ENCODE data around the gene TRIM44. TPM values are rescaled to one million over a fixed set of nuclear protein-coding genes. Genes with fewer than 3 reads are reported as not detected.

TRIM44 gene
- polyA plus RNA-seq, 1 donor (not counting 4 experiments of a cell fraction or from before 2014, with no cell fraction given) = 48.3 TPM

DNA sequence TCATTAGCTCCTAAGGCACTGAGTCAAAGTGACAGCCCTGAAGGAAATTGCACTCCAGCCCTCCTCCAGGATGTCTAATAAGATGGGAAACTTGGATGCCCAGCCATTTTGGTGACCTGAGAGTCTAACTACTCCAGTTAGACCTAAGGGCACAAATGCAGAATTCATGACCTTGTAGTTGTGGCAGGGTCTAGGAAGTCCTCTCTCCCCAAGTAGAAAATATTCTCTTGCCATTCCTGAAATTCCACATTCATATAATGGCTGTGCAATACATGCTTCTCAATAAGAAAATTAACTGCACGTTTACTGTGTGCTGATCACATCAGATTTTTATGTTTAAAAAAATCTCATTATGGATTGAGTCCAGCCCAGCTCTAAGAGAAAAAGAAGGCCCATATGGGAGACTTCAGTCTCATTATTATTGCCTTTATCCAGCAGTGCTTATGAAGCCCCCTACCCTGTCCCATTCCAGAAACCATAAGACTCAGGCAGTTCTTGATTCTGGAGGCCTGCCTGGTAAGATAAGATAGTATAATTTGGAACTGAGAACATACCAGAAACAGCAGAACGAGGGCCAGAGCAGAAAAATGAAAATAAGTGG lies 147.6 kb downstream of the TRIM44 start:
- DNase-seq (ENCODE audit: low read depth, low spot score) (no peak), FAIRE-seq (no peak)
- dilution Hi-C loops (cut with MboI; ENCODE audit: extremely low pct_ligation_motif_present, low sequenced_read_pairs) = loop anchor here (25.0 kb wide), 1 partner anchor 198 kb away; the partner anchor contains the start of gene FJX1
- Histone ChIP-seq H3K79me2 (ENCODE audit: control insufficient read depth, insufficient read depth, low read length) (no peaks in the 10 kb centered on the region), H3K9ac (ENCODE audit: control insufficient read depth, extremely low read depth, insufficient read depth, low read length) (no peak overlapping the region), H3K27me3 (ENCODE audit: control insufficient read depth, extremely low read depth, insufficient read depth, low read length) (no peaks in the 10 kb centered on the region), H3K27ac (ENCODE audit: control insufficient read depth, insufficient read depth, low read length) (no peak overlapping the region), H3K9me3 (ENCODE audit: control insufficient read depth, low read depth, low read length) (no peaks in the 10 kb centered on the region), H3K36me3 (ENCODE audit: control insufficient read depth in 2 of 2, extremely low read depth in 1 of 2, insufficient read depth in 2 of 2, low read length in 2 of 2) (peaks cover 3 to 11% of the 10 kb centered on the region in 2 experiments), H2AFZ (ENCODE audit: control insufficient read depth, low read length) (no peak overlapping the region), H3K4me1 (ENCODE audit: control insufficient read depth, extremely low read depth, insufficient read depth, low read length) (peaks cover 17% of the 10 kb centered on the region), H3K9me1 (ENCODE audit: control insufficient read depth, extremely low read depth, insufficient read depth, low read length) (no peaks in the 10 kb centered on the region), H4K20me1 (ENCODE audit: control insufficient read depth, extremely low read depth, insufficient read depth, low read length) (no peaks in the 10 kb centered on the region), H3K4me2 (ENCODE audit: control insufficient read depth, extremely low read depth, insufficient read depth, low read depth, low read length) (no peak overlapping the region), H3K4me3 (ENCODE audit: control insufficient read depth in 2 of 3, extremely low read depth in 1 of 3, insufficient read depth in 2 of 3, low read depth in 1 of 3, low read length in 3 of 3) (no peak overlapping the region)
- TF ChIP-seq, protein P1, sequence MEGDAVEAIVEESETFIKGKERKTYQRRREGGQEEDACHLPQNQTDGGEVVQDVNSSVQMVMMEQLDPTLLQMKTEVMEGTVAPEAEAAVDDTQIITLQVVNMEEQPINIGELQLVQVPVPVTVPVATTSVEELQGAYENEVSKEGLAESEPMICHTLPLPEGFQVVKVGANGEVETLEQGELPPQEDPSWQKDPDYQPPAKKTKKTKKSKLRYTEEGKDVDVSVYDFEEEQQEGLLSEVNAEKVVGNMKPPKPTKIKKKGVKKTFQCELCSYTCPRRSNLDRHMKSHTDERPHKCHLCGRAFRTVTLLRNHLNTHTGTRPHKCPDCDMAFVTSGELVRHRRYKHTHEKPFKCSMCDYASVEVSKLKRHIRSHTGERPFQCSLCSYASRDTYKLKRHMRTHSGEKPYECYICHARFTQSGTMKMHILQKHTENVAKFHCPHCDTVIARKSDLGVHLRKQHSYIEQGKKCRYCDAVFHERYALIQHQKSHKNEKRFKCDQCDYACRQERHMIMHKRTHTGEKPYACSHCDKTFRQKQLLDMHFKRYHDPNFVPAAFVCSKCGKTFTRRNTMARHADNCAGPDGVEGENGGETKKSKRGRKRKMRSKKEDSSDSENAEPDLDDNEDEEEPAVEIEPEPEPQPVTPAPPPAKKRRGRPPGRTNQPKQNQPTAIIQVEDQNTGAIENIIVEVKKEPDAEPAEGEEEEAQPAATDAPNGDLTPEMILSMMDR (optimal IDR thresholded peaks at IDR 0.05 in 1 of 3, IDR thresholded peaks at IDR 0.05 in 1 of 3, conservative IDR thresholded peaks at IDR 0.05 in 1 of 3; ENCODE audit: extremely low read depth in 1 of 3, insufficient read depth in 2 of 3, low read length in 3 of 3) = no peak
- no peak for TF ChIP-seq EZH2 (IDR thresholded peaks at IDR 0.05; ENCODE audit: low read length)

DNA sequence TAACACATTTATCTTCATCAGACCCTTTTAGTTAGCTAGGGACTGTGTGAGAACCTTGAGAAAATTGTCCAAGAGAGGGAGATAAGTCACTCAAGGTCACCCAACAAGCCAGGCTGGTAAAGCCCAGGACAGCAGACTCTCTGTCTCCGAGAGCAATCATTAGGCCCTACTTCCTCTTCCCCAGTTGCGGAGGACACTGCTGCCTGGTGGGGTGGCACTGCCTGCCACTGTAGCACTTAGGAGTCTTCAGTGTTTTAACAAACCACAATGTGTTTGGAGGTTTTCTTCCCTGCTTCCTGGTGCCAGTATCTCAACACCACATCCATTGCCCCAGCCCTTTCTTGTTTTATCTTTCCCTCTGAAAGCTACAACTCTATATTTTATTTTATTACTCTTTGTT lies 149.2 kb downstream of the TRIM44 start:
- DNase-seq (ENCODE audit: low read depth, low spot score) (no peak), FAIRE-seq (no peak)
- Histone ChIP-seq H3K9me1 (ENCODE audit: control insufficient read depth, extremely low read depth, insufficient read depth, low read length) (no peaks in the 10 kb centered on the region), H3K36me3 (ENCODE audit: control insufficient read depth in 2 of 2, extremely low read depth in 1 of 2, insufficient read depth in 2 of 2, low read length in 2 of 2) (peaks cover 0 to 7% of the 10 kb centered on the region in 2 experiments), H3K27me3 (ENCODE audit: control insufficient read depth, extremely low read depth, insufficient read depth, low read length) (no peaks in the 10 kb centered on the region), H3K27ac (ENCODE audit: control insufficient read depth, insufficient read depth, low read length) (no peak overlapping the region), H4K20me1 (ENCODE audit: control insufficient read depth, extremely low read depth, insufficient read depth, low read length) (no peaks in the 10 kb centered on the region), H2AFZ (ENCODE audit: control insufficient read depth, low read length) (no peak overlapping the region), H3K4me3 (ENCODE audit: control insufficient read depth in 2 of 3, extremely low read depth in 1 of 3, insufficient read depth in 2 of 3, low read depth in 1 of 3, low read length in 3 of 3) (no peak overlapping the region), H3K79me2 (ENCODE audit: control insufficient read depth, insufficient read depth, low read length) (no peaks in the 10 kb centered on the region), H3K9me3 (ENCODE audit: control insufficient read depth, low read depth, low read length) (no peaks in the 10 kb centered on the region), H3K9ac (ENCODE audit: control insufficient read depth, extremely low read depth, insufficient read depth, low read length) (no peak overlapping the region), H3K4me1 (ENCODE audit: control insufficient read depth, extremely low read depth, insufficient read depth, low read length) (peaks cover 14% of the 10 kb centered on the region), H3K4me2 (ENCODE audit: control insufficient read depth, extremely low read depth, insufficient read depth, low read depth, low read length) (no peak overlapping the region)
- no peak for TF ChIP-seq EZH2 (IDR thresholded peaks at IDR 0.05; ENCODE audit: low read length)
- TF ChIP-seq, protein P1 (optimal IDR thresholded peaks at IDR 0.05 in 1 of 3, IDR thresholded peaks at IDR 0.05 in 1 of 3, conservative IDR thresholded peaks at IDR 0.05 in 1 of 3; ENCODE audit: extremely low read depth in 1 of 3, insufficient read depth in 2 of 3, low read length in 3 of 3) = no peak
- dilution Hi-C loops (cut with MboI; ENCODE audit: extremely low pct_ligation_motif_present, low sequenced_read_pairs) = loop anchor here (25.0 kb wide), 1 partner anchor 199 kb away; the partner anchor contains the start of gene FJX1
